Esophagus squamous epithelium (tissue), 5 donors: ENCODE results near the gene VPS54. TPM values are rescaled to one million over a fixed set of nuclear protein-coding genes. Genes with fewer than 3 reads are reported as not detected.

Source experiments
- DNase-seq: peaks from one replicate; lab custom pipeline; 2025; lab: John Stamatoyannopoulos, UW
- H3K27ac ChIP-seq, 4 donors: fragments of 200-600 bp; sonication (generic); one replicate each; pipeline ENCODE4 v1.5.1; 2016 to 2019; ENCODE audit warnings: mild to moderate bottlenecking in 1 of 4
- H3K27me3 ChIP-seq, 4 donors: fragments of 200-600 bp; sonication (generic); 1 replicate in 3 of 4; 2 replicates in 1 of 4; pipeline versions ENCODE4 v1.5.1 to v1.6.0; 2017 to 2021; ENCODE audit warnings: antibody characterized with exemption in 1 of 4
- H3K36me3 ChIP-seq, 3 donors: fragments of 200-600 bp; sonication (generic); one replicate each; pipeline ENCODE4 v1.5.1; 2016 to 2019
- H3K4me1 ChIP-seq, 3 donors: fragments of 200-600 bp; sonication (generic); one replicate each; pipeline ENCODE4 v1.5.1; 2017 to 2019
- H3K4me3 ChIP-seq, 4 donors: fragments of 200-600 bp; sonication (generic); 1 replicate in 3 of 4; 2 replicates in 1 of 4; pipeline ENCODE4 v1.5.1; 2016 to 2019; ENCODE audit warnings: mild to moderate bottlenecking in 2 of 4, moderate library complexity in 1 of 4
- H3K9me3 ChIP-seq, 3 donors: fragments of 200-600 bp; sonication (generic); one replicate each; pipeline ENCODE4 v1.5.1; 2016 to 2019
- CTCF ChIP-seq, 6 experiments: fragments of 450-650 bp in 4 of 6; fragments of 200-600 bp in 2 of 6; sonication (generic) in 2 of 6; IDR thresholded peaks; one replicate each; pipeline ENCODE4 v1.5.1; 2016 to 2019; ENCODE audit warnings: antibody characterized with exemption in 6 of 6, mild to moderate bottlenecking in 4 of 6, moderate library complexity in 4 of 6
- POLR2A ChIP-seq, 4 donors: fragments of 450-650 bp; IDR thresholded peaks; one replicate each; pipeline ENCODE4 v1.6.1; 2017; ENCODE audit warnings: antibody characterized with exemption in 4 of 4, mild to moderate bottlenecking in 4 of 4, moderate library complexity in 3 of 4
- WGBS, 2 donors: methylation state at CpG; one replicate each; pipeline ENCODE4 v1.1.5; 2018; 5-methylcytosine and 5-hydroxymethylcytosine counted together
- intact Hi-C: fragments of 100-400 bp; cut with DNase I; formaldehyde crosslinking; loops from one replicate; pipeline ENCODE4 v1.15.0; 2022
- total RNA-seq, 4 donors: library from RNA; depleted of rRNA; stranded (reverse); fragments of >200 nt; gene quantifications; one replicate each; pipeline ENCODE4 v1.1.0, GENCODE V29; 2016
- donor health status: DM: yes; HTN: yes; CAD: no.

Gene VPS54
- total RNA-seq, 4 donors from 2014 or later: 10.4 to 25.2 (median 19.0) TPM

- Histone ChIP-seq H3K36me3 (no peaks in the 10 kb centered on the region), H3K27me3 (no peaks in the 10 kb centered on the region), H3K27ac (no peak overlapping the region), H3K4me3 (no peak overlapping the region), H3K4me1 (peaks cover 0 to 29% (median 11%) of the 10 kb centered on the region in 3 donors), H3K9me3 (no peaks in the 10 kb centered on the region)
- TF ChIP-seq POLR2A (IDR thresholded peaks at IDR 0.05): no peak
- no peak for TF ChIP-seq CTCF (IDR thresholded peaks at IDR 0.05)
- 72 to 76% methylated on average over 2 of the region's 2 CpGs for WGBS, 2 donors
- no peak for DNase-seq
- intact Hi-C loops: no loop called here
Observed at GRCh38 chr2:64012115-64012514, 7.1 kb downstream of the VPS54 start.

- TF ChIP-seq POLR2A (IDR thresholded peaks at IDR 0.05): no peak
- TF ChIP-seq CTCF (IDR thresholded peaks at IDR 0.05): no peak
- no peak overlapping the region for H3K4me3 ChIP-seq
- H3K36me3 ChIP-seq: peaks cover 0 to 7% (median 0%) of the 10 kb centered on the region in 3 donors
- intact Hi-C loops: no loop called here
- H3K27me3 ChIP-seq: no peaks in the 10 kb centered on the region
- 89 to 90% methylated on average over 4 of the region's 4 CpGs for WGBS, 2 donors
- no peak for DNase-seq
- H3K9me3 ChIP-seq: no peaks in the 10 kb centered on the region
- H3K4me1 ChIP-seq: no peaks in the 10 kb centered on the region
- H3K27ac ChIP-seq: no peak overlapping the region
Observed at GRCh38 chr2:64008434-64009009, 10.7 kb downstream of the VPS54 start.

GRCh38 chr2:64007924-64008323 is 11.3 kb downstream of the VPS54 start:
- DNase-seq: no peak
- Histone ChIP-seq H3K27me3 (no peaks in the 10 kb centered on the region), H3K4me3 (no peak overlapping the region), H3K9me3 (no peaks in the 10 kb centered on the region), H3K27ac (no peak overlapping the region), H3K36me3 (peaks cover 0 to 7% (median 0%) of the 10 kb centered on the region in 3 donors), H3K4me1 (no peaks in the 10 kb centered on the region)
- no peak for TF ChIP-seq CTCF (IDR thresholded peaks at IDR 0.05)
- no peak for TF ChIP-seq POLR2A (IDR thresholded peaks at IDR 0.05)
- WGBS, 2 donors: 78 to 85% methylated on average over 7 of the region's 7 CpGs
- intact Hi-C loops: no loop called here

GRCh38 chr2:64005707-64006356 is 13.4 kb downstream of the VPS54 start:
- H3K9me3 ChIP-seq: no peaks in the 10 kb centered on the region
- WGBS, 2 donors: 93 to 98% methylated on average over 2 of the region's 2 CpGs
- TF ChIP-seq POLR2A (IDR thresholded peaks at IDR 0.05): no peak
- no peak for TF ChIP-seq CTCF (IDR thresholded peaks at IDR 0.05)

GRCh38 chr2:64003239-64003638 is 16.0 kb downstream of the VPS54 start:
- Histone ChIP-seq H3K36me3 (peaks cover 0 to 7% (median 0%) of the 10 kb centered on the region in 3 donors), H3K27ac (no peak overlapping the region), H3K4me1 (peaks cover 0 to 31% (median 15%) of the 10 kb centered on the region in 3 donors), H3K4me3 (no peak overlapping the region), H3K9me3 (no peaks in the 10 kb centered on the region), H3K27me3 (no peaks in the 10 kb centered on the region)
- TF ChIP-seq POLR2A (IDR thresholded peaks at IDR 0.05): no peak
- TF ChIP-seq CTCF (IDR thresholded peaks at IDR 0.05): no peak
- no peak for DNase-seq
- intact Hi-C loops: no loop called here

More at GRCh38 chr2:64005707-64006356, 13.4 kb downstream of the VPS54 start:
- Histone ChIP-seq H3K36me3 (peaks cover 0 to 7% (median 0%) of the 10 kb centered on the region in 3 donors), H3K27ac (no peak overlapping the region), H3K4me3 (no peak overlapping the region), H3K27me3 (no peaks in the 10 kb centered on the region), H3K4me1 (peaks cover 0 to 14% (median 8%) of the 10 kb centered on the region in 3 donors)
- intact Hi-C loops: no loop called here
- no peak for DNase-seq
